Endodermal cell (in vitro differentiated cells): ENCODE data around the gene CFAP46. TPM values are rescaled to one million over a fixed set of nuclear protein-coding genes. Genes with fewer than 3 reads are reported as not detected.

Experiments used
- DNase-seq: peaks from one replicate; pipeline ENCODE4 v3.0.0-alpha.2; 2017
- H3K27ac ChIP-seq: 2 replicates; pipeline ENCODE4 v1.5.1; 2013; ENCODE audit warnings: mild to moderate bottlenecking, low read depth, low read length, moderate library complexity
- H3K27me3 ChIP-seq: 2 replicates; pipeline ENCODE4 v1.6.1; 2013; ENCODE audit warnings: mild to moderate bottlenecking, low read length, moderate library complexity; ENCODE audit not compliant: insufficient read depth, control insufficient read depth, poor library complexity, severe bottlenecking
- H3K36me3 ChIP-seq: 2 replicates; pipeline ENCODE4 v1.7.0; 2013; ENCODE audit warnings: mild to moderate bottlenecking, low read length, moderate library complexity; ENCODE audit not compliant: control insufficient read depth, insufficient read depth
- H3K4me1 ChIP-seq: one replicate; pipeline ENCODE4 v1.7.0; 2013; ENCODE audit warnings: low read length; ENCODE audit not compliant: control insufficient read depth, insufficient read depth
- H3K4me3 ChIP-seq: 2 replicates; pipeline ENCODE4 v1.5.1; 2013; ENCODE audit warnings: mild to moderate bottlenecking, low read length, moderate library complexity
- H3K9ac ChIP-seq: 2 replicates; pipeline ENCODE4 v1.6.1; 2013; ENCODE audit warnings: mild to moderate bottlenecking, low read length, moderate library complexity; ENCODE audit not compliant: poor library complexity, severe bottlenecking; ENCODE audit errors: extremely low read depth
- H3K9me3 ChIP-seq: 2 replicates; pipeline ENCODE4 v1.6.1; 2013; ENCODE audit warnings: mild to moderate bottlenecking, low read length, moderate library complexity; ENCODE audit not compliant: control insufficient read depth
- H3K27ac Mint-ChIP-seq: 2 replicates; pipeline ENCODE4 v1.8.0; 2020; ENCODE audit warnings: mixed read lengths
- H3K27me3 Mint-ChIP-seq: 2 replicates; pipeline ENCODE4 v1.8.0; 2021; ENCODE audit warnings: mild to moderate bottlenecking, mixed read lengths; ENCODE audit not compliant: insufficient read depth
- H3K36me3 Mint-ChIP-seq: 2 replicates; pipeline ENCODE4 v1.8.0; 2020; ENCODE audit warnings: low read depth, mixed read lengths
- H3K4me1 Mint-ChIP-seq: 2 replicates; pipeline ENCODE4 v1.8.0; 2020; ENCODE audit warnings: mixed read lengths
- H3K4me3 Mint-ChIP-seq: 2 replicates; pipeline ENCODE4 v1.8.0; 2020; ENCODE audit warnings: mild to moderate bottlenecking, moderate library complexity, mixed read lengths
- H3K9me3 Mint-ChIP-seq: 2 replicates; pipeline ENCODE4 v1.8.0; 2020; ENCODE audit warnings: mild to moderate bottlenecking, mixed read lengths
- WGBS, 2 experiments: methylation state at CpG; one replicate each; pipeline versions ENCODE4 v1.1.5 to v1.1.7; 2013; ENCODE audit warnings: missing lambda C conversion rate in 2 of 2, mixed read lengths in 1 of 2; ENCODE audit not compliant: insufficient coverage in 1 of 2, insufficient read length in 1 of 2; 5-methylcytosine and 5-hydroxymethylcytosine counted together
- total RNA-seq, 2 donors: library from RNA; stranded (reverse); fragmentation: NEBNext Ultra II Directional in 1 of 2; extraction: Animal tissue kit (Norgen Biotek cat#: 25700) in 1 of 2; gene quantifications; 2 replicates in 1 of 2; 3 replicates in 1 of 2; pipeline ENCODE4 v1.2.1, GENCODE V29; 2021
- TF ChIP-seq, protein P1 (sequence below): fragments of 200-600 bp; sonication (generic); conservative IDR thresholded peaks from 2 replicates; pipeline ENCODE4 v1.5.0; 2021; ENCODE audit warnings: antibody characterized with exemption, mild to moderate bottlenecking

Gene CFAP46
- total RNA-seq, 2 donors from 2014 or later: 9.9 to 10.5 TPM

DNA sequence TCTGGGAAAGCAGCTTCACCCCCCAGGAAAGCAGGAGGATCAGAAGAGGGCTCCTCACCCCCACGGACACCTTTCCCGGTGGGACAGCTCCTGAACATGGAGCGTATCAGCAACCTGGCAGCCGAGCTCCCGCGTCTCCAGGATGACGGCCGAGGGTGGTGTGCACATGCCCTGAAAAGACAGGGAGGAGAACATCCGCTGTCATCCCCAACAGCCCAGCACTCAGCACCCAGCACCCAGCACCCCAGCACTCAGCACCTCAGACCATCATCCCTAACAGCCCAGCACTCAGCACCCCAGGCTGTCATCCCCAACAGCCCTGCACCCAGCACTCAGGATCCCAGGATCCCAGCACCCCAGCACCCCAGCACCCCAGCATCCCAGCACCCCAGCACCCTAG is 3.9 kb upstream of the CFAP46 start:
- Mint-ChIP-seq H3K27ac (no peak overlapping the region), H3K4me1 (peaks cover 5% of the 10 kb centered on the region), H3K9me3 (no peaks in the 10 kb centered on the region), H3K4me3 (no peak overlapping the region), H3K36me3 (no peaks in the 10 kb centered on the region), H3K27me3 (peaks cover 9% of the 10 kb centered on the region)
- Histone ChIP-seq H3K4me3 (no peak overlapping the region), H3K9me3 (no peaks in the 10 kb centered on the region), H3K9ac (no peak overlapping the region), H3K4me1 (no peaks in the 10 kb centered on the region), H3K27me3 (no peaks in the 10 kb centered on the region), H3K36me3 (no peaks in the 10 kb centered on the region), H3K27ac (no peak overlapping the region)
- DNase-seq: no peak
- TF ChIP-seq, protein P1, sequence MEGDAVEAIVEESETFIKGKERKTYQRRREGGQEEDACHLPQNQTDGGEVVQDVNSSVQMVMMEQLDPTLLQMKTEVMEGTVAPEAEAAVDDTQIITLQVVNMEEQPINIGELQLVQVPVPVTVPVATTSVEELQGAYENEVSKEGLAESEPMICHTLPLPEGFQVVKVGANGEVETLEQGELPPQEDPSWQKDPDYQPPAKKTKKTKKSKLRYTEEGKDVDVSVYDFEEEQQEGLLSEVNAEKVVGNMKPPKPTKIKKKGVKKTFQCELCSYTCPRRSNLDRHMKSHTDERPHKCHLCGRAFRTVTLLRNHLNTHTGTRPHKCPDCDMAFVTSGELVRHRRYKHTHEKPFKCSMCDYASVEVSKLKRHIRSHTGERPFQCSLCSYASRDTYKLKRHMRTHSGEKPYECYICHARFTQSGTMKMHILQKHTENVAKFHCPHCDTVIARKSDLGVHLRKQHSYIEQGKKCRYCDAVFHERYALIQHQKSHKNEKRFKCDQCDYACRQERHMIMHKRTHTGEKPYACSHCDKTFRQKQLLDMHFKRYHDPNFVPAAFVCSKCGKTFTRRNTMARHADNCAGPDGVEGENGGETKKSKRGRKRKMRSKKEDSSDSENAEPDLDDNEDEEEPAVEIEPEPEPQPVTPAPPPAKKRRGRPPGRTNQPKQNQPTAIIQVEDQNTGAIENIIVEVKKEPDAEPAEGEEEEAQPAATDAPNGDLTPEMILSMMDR: no peak
- WGBS, 2 experiments: 89 to 92% methylated on average over 8 to 9 of the region's 9 CpGs

DNA sequence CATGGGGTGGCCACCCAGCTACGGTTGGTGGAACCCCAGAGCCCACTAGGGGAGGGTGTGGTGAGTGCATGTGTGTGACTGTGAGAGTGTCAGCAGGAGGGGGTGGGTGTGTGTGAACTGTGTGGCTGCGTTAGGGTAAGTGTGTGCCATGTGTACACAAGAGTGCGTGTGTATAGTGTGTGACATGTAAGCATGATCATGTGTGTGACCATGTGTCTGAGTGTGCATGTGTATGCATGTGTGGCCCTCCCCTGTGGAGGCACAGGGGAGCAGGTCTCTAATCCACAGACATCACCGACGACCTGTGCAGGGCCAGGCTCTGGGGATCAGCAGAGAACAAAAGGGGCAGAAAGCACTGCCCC is 3.5 kb upstream of the CFAP46 start:
- Mint-ChIP-seq H3K9me3 (no peaks in the 10 kb centered on the region), H3K4me1 (peaks cover 5% of the 10 kb centered on the region), H3K27me3 (peaks cover 9% of the 10 kb centered on the region), H3K27ac (no peak overlapping the region), H3K4me3 (no peak overlapping the region), H3K36me3 (no peaks in the 10 kb centered on the region)
- Histone ChIP-seq H3K27ac (no peak overlapping the region), H3K9ac (no peak overlapping the region), H3K36me3 (peaks cover under 1% of the 10 kb centered on the region), H3K4me1 (no peaks in the 10 kb centered on the region), H3K9me3 (no peaks in the 10 kb centered on the region), H3K4me3 (no peak overlapping the region), H3K27me3 (no peaks in the 10 kb centered on the region)
- TF ChIP-seq, protein P1: no peak
- WGBS, 2 experiments: 71 to 88% methylated on average over 1 to 5 of the region's 5 CpGs
- no peak for DNase-seq

DNA sequence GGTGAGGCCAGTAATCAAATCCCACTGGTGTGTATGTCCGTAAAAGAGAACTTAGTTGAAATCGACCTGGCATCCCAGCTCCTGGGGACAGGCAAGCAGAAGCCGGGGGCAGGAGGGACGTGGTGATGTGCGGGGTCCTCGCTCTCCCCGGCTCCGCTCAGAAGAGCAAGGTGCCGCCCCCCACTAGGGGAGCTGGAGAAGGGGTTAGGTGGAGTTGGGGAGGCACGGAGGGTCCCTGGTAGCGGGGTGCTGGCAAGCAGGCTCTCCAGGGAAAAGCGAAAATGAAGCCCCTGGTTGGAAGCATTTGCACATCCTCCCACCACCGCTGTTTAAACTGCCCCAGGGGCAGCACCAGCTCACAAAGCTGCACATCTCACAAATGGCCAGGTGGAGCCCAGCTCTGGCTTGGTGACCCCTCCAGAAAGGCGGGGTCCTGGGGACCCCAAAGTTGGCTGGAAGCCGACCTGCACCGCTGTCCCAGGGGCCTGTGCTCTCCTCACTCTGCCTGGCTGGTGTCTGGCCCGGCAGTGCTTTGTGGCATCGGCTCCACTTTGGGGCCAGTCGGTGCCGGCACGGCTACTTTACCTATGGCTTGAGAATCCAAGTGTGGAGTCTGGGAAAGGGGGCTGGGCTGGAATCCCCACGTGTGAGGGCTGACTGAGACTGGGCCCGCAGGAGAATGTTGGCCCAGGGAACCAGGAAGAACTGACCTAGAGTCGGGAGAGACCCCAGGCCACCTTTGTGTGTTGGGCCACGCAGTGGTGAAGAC is 2.9 kb upstream of the CFAP46 start:
- Histone ChIP-seq H3K9me3 (no peaks in the 10 kb centered on the region), H3K27me3 (no peaks in the 10 kb centered on the region), H3K4me1 (no peaks in the 10 kb centered on the region), H3K9ac (no peak overlapping the region), H3K27ac (no peak overlapping the region), H3K4me3 (no peak overlapping the region), H3K36me3 (peaks cover 3% of the 10 kb centered on the region)
- H3K4me3 Mint-ChIP-seq: no peak overlapping the region
- no peaks in the 10 kb centered on the region for H3K36me3 Mint-ChIP-seq
- whole genome bisulfite sequencing, 2 experiments: 80 to 85% methylated on average over 9 to 25 of the region's 25 CpGs
- peaks cover 9% of the 10 kb centered on the region for H3K27me3 Mint-ChIP-seq
- TF ChIP-seq, protein P1: no peak
- no peak overlapping the region for H3K27ac Mint-ChIP-seq
- H3K4me1 Mint-ChIP-seq: peaks cover 5% of the 10 kb centered on the region
- no peaks in the 10 kb centered on the region for H3K9me3 Mint-ChIP-seq
- no peak for DNase-seq
